Upper lobe of left lung (tissue), 6 donors: ENCODE results near the gene FOXR1. TPM values are rescaled to one million over a fixed set of nuclear protein-coding genes. Genes with fewer than 3 reads are reported as not detected.
"Not testable (repeated sequence)": the region's sequence is repeated elsewhere in the genome, so short reads cannot be mapped to it uniquely, and the experiment has no call there.

Experiments
- ATAC-seq, 2 donors: fragments of 200-7000 bp; cut with Tn5 transposase; one replicate each; pipeline ENCODE4 v1.9.1; 2022; ENCODE audit warnings: mild to moderate bottlenecking in 2 of 2, moderate library complexity in 2 of 2; ENCODE audit not compliant: low FRiP score in 2 of 2
- DNase-seq, 2 donors: peaks; one replicate each; pipeline ENCODE4 v3.0.0-alpha.2; 2019 to 2020
- H3K27ac ChIP-seq, 4 donors: fragments of 200-600 bp; sonication (generic); one replicate each; pipeline ENCODE4 v1.5.1; 2016 to 2019
- H3K27me3 ChIP-seq, 4 donors: fragments of 200-600 bp; sonication (generic); one replicate each; pipeline ENCODE4 v1.5.1; 2017 to 2019
- H3K36me3 ChIP-seq, 4 donors: fragments of 200-600 bp; sonication (generic); one replicate each; pipeline ENCODE4 v1.5.1; 2016 to 2019
- H3K4me1 ChIP-seq, 4 donors: fragments of 200-600 bp; sonication (generic); one replicate each; pipeline ENCODE4 v1.5.1; 2018 to 2019
- H3K4me3 ChIP-seq, 4 donors: fragments of 200-600 bp; sonication (generic); one replicate each; pipeline ENCODE4 v1.5.1; 2017 to 2019; ENCODE audit warnings: mild to moderate bottlenecking in 2 of 4, moderate library complexity in 1 of 4
- H3K9me3 ChIP-seq, 4 donors: fragments of 200-600 bp; sonication (generic); one replicate each; pipeline ENCODE4 v1.5.1; 2018 to 2019
- CTCF ChIP-seq, 6 experiments: fragments of 450-650 bp in 4 of 6; fragments of 200-600 bp in 2 of 6; sonication (generic) in 2 of 6; IDR thresholded peaks; one replicate each; pipeline ENCODE4 v1.5.1; 2016 to 2019; ENCODE audit warnings: antibody characterized with exemption in 6 of 6
- EP300 ChIP-seq, 4 donors: sonication (generic); formaldehyde crosslinking; IDR thresholded peaks; one replicate each; pipeline ENCODE4 v1.5.1; 2017; ENCODE audit warnings: antibody characterized with exemption in 4 of 4, control low read depth in 2 of 4
- POLR2A ChIP-seq, 4 donors: fragments of 450-650 bp; IDR thresholded peaks; one replicate each; pipeline ENCODE4 v1.5.1; 2016 to 2017; ENCODE audit warnings: antibody characterized with exemption in 4 of 4, mild to moderate bottlenecking in 2 of 4
- POLR2AphosphoS5 ChIP-seq, 2 donors: sonication (generic); formaldehyde crosslinking; IDR thresholded peaks; one replicate each; pipeline ENCODE4 v1.5.1; 2017; ENCODE audit warnings: antibody characterized with exemption in 2 of 2
- WGBS, 2 donors: methylation state at CpG; one replicate each; pipeline ENCODE4 v1.1.5; 2017 to 2018; 5-methylcytosine and 5-hydroxymethylcytosine counted together
- total RNA-seq, 6 donors: library from RNA; depleted of rRNA in 4 of 6; stranded (reverse); fragments of >200 nt in 4 of 6; gene quantifications; one replicate each; pipeline versions ENCODE4 v1.1.0 to v1.2.1, GENCODE V29; 2016 to 2021
- donor health status: DM: no; HTN: no; CAD: no; lungs with moderate emphysema.
- donor health status: DM: no; HTN: yes; CAD: no; lungs with severe emphysema.

FOXR1 gene
- total RNA-seq, 6 donors from 2014 or later = not detected

DNA sequence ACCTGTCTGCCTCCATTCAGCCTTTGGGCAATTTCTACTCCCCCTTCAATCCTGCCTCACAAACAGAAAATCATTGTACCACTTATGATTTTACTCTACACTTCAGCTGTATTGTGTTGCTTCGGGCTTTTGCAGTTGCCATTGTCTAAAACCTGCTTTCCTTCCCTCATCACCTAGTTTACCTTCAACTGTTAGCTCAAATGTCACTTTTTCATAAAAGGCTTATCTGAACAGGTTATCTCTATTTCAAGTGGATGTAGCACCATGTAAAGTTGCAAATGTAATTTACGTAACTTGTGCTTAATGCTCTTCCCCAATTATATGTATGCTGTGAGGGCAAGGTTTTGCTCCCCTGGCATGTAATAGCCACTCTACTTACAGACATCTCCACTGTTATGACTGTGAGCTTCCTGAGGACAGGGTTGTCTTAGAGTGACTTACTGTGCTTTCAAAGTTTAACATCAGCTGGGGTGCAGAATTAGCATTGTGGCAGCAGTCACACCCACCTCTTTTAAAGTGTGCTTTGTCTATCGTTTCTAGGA lies 41.1 kb downstream of the FOXR1 start:
- Histone ChIP-seq H3K4me1 (peaks cover 14 to 19% (median 18%) of the 10 kb centered on the region in 4 donors), H3K27ac (no peak overlapping the region), H3K36me3 (peaks cover 24 to 92% (median 56%) of the 10 kb centered on the region in 4 donors), H3K9me3 (no peaks in the 10 kb centered on the region), H3K4me3 (no peak overlapping the region), H3K27me3 (no peaks in the 10 kb centered on the region)
- DNase-seq = no peak
- no peak for ATAC-seq
- no peak for TF ChIP-seq CTCF (IDR thresholded peaks at IDR 0.05)
- no peak for TF ChIP-seq POLR2A (IDR thresholded peaks at IDR 0.05)
- TF ChIP-seq POLR2AphosphoS5 (IDR thresholded peaks at IDR 0.05) = no peak
- TF ChIP-seq EP300 (IDR thresholded peaks at IDR 0.05) = no peak
- 83 to 88% methylated on average over 3 of the region's 3 CpGs for WGBS, 2 donors

- Histone ChIP-seq H3K36me3 (peaks cover 21 to 75% (median 50%) of the 10 kb centered on the region in 4 donors), H3K9me3 (no peaks in the 10 kb centered on the region), H3K4me1 (peaks cover 17 to 21% (median 19%) of the 10 kb centered on the region in 4 donors), H3K27ac (no peak overlapping the region), H3K4me3 (no peak overlapping the region), H3K27me3 (no peaks in the 10 kb centered on the region)
- WGBS, 2 donors = 96% methylated on average over 17 of the region's 17 CpGs
- DNase-seq (no peak), ATAC-seq (no peak)
- TF ChIP-seq POLR2A (IDR thresholded peaks at IDR 0.05) (no peak), EP300 (IDR thresholded peaks at IDR 0.05) (no peak), POLR2AphosphoS5 (IDR thresholded peaks at IDR 0.05) (no peak)
Measured at GRCh38 chr11:119014209-119014924, 42.8 kb downstream of the FOXR1 start.

GRCh38 chr11:119015054-119015611 lies 43.6 kb downstream of the FOXR1 start:
- no peak for ATAC-seq

GRCh38 chr11:119016216-119017009 lies 44.9 kb downstream of the FOXR1 start:
- Histone ChIP-seq H3K9me3 (no peaks in the 10 kb centered on the region), H3K36me3 (peaks cover 21 to 60% (median 42%) of the 10 kb centered on the region in 4 donors), H3K27me3 (no peaks in the 10 kb centered on the region), H3K4me1 (peaks cover 35 to 39% (median 38%) of the 10 kb centered on the region in 4 donors), H3K27ac (peak overlapping the region in 2 of 4 donors; percentile 93 to 97), H3K4me3 (peak overlapping the region in 1 of 4 donors; percentile 84)
- TF ChIP-seq POLR2A (IDR thresholded peaks at IDR 0.05) = no peak
- no peak for TF ChIP-seq CTCF (IDR thresholded peaks at IDR 0.05)
- TF ChIP-seq EP300 (IDR thresholded peaks at IDR 0.05) = no peak
- no peak for TF ChIP-seq POLR2AphosphoS5 (IDR thresholded peaks at IDR 0.05)
- no peak for ATAC-seq
- 77 to 82% methylated on average over 13 to 14 of the region's 14 CpGs for whole genome bisulfite sequencing, 2 donors
- DNase-seq = no peak

More at GRCh38 chr11:119015054-119015611, 43.6 kb downstream of the FOXR1 start:
- H3K27me3 ChIP-seq = no peaks in the 10 kb centered on the region
- no peak for DNase-seq
- no peak overlapping the region for H3K4me3 ChIP-seq
- no peaks in the 10 kb centered on the region for H3K9me3 ChIP-seq
- WGBS, 2 donors = 72 to 74% methylated on average over 8 of the region's 8 CpGs
- peaks cover 21 to 67% (median 50%) of the 10 kb centered on the region in 4 donors for H3K36me3 ChIP-seq
- no peak overlapping the region for H3K27ac ChIP-seq
- peaks cover 25 to 29% (median 26%) of the 10 kb centered on the region in 4 donors for H3K4me1 ChIP-seq
- TF ChIP-seq POLR2A (IDR thresholded peaks at IDR 0.05) (no peak), POLR2AphosphoS5 (IDR thresholded peaks at IDR 0.05) (no peak), CTCF (IDR thresholded peaks at IDR 0.05) (no peak), EP300 (IDR thresholded peaks at IDR 0.05) (no peak)

DNA sequence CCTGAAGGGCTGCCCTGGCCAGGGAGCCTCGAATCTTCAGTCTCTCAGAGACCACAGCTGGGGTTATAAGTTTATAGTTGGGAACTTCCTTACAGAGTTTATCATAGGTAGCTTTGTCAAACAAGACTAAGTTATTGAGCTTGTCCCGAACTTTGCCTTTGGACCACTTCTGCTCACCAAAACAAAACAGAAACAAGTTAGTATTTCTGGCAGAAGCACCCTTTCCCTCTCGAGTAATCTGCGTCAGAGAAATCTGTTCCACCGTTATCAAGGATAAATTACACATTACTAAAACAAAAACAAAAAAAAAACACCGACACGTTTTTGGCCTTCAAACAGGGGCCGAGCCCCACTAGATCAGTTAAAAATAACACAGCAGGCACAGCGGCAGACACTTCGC lies 45.8 kb downstream of the FOXR1 start:
- Histone ChIP-seq H3K4me1 (peaks cover 39 to 42% (median 39%) of the 10 kb centered on the region in 4 donors), H3K4me3 (peak overlapping the region; percentile 75 to 97 (median 82)), H3K27ac (peak overlapping the region; percentile 93 to 100 (median 95)), H3K36me3 (peaks cover 21 to 60% (median 42%) of the 10 kb centered on the region in 4 donors)
- DNase-seq, ATAC-seq, H3K27me3 ChIP-seq, H3K9me3 ChIP-seq: not testable (repeated sequence)
- 3 to 5% methylated on average over 10 of the region's 10 CpGs for WGBS, 2 donors
